Superior temporal gyrus (tissue), 1 donor: ENCODE data around the gene APBB2.

Experiments used
- DNase-seq: peaks from one replicate; pipeline ENCODE4 v3.0.0-alpha.2; 2016; ENCODE audit errors: extremely low spot score

The APBB2 gene

GRCh38 chr4:41215969-41216293 lies 1.6 kb upstream of the APBB2 start:
- DNase-seq = peak; percentile 42

GRCh38 chr4:41215155-41215554 lies 813 bp upstream of the APBB2 start:
- peak; percentile 56 for DNase-seq

DNA sequence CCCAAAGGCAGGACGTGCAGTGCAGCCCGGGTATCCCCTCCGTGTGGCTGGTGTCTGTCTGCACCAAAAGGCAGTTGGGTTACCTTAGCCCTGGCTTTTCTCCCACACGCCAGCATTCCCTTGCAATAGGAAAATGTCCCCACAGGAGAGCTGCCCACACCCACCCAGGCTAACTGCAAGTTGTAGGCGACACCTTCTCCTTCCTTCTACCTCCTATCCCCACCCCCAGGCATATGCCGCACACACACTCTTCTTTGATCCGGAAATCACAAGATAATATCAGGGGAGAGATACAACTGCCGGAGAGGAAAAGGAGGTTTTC lies 444 bp upstream of the APBB2 start:
- DNase-seq = no peak

DNA sequence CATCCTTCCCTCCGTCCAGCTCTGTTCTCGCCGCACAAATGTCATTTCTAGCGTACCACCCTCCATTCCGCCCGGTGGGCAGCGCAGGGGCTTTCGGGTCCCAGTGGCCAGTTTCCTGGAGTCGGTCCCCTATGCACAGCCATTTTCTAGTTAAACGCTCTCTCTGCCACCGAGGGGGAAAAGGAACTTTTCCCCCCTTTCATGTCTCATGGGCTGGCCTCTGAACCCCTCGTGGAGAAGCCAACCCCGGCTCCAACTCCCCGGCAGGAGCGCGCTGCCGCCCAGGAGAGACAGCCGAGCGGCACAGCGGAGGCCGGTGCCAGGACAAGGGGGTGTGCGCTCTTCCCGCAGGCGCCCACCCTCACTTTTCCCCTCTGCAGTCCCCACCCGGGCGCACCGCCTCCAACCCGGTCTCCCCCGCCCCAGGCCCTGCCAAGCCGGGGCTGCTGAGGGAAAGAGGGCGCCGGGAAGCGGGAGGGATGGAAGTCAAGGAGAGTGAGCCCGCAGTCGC lies 662 bp downstream of the APBB2 start:
- no peak for DNase-seq

GRCh38 chr4:41212616-41213203 lies 1.6 kb downstream of the APBB2 start:
- peak; percentile 84 for DNase-seq

DNA sequence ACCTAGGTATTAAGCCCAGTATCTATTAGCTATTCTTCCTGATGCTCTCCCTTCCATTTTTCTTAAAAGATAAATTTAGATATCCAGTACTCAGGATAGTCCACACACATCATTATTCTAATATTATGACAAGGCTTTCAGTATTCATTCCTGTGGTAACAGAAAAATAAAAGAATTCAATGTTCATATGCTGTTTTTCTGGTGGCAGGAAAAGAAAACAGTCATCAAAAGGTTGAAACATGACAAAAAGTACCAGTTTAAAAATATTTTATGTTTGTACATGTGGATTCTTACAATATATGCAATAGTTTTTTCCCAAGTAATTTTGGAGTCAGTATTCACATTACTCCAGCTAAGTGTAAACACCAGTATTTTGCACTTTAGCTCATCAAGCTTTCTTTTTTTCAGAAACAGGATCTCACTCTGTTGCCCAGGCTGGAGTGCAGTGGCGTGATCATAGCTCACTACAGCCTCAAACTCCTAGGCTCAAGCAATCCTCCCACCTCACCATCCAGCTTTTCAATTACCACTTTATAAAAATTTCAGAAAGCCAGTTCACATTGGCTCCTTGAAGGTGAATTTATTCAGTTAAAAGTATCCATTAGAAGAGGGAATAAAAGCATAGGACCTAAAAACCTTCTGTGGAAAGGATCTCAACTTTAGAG lies 2.3 kb downstream of the APBB2 start:
- DNase-seq = no peak

DNA sequence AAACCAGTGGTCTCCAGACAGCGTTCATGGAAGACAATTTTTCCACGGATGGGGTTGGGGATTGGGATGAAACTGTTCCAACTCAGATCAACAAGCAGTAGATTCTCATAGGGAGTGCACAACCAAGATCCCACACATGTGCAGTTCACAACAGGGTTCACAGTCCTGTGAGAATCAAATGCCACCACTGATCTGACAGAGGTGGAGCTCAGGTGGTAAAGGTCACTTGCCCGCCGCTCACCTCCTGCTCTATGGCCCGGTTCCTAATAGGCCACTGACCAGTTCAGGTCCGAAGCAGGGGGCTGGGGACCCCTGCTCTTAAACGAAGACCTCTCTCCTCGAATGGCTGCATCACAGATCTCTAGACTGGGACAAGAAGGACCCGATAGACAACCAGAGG lies 4.4 kb downstream of the APBB2 start:
- no peak for DNase-seq

DNA sequence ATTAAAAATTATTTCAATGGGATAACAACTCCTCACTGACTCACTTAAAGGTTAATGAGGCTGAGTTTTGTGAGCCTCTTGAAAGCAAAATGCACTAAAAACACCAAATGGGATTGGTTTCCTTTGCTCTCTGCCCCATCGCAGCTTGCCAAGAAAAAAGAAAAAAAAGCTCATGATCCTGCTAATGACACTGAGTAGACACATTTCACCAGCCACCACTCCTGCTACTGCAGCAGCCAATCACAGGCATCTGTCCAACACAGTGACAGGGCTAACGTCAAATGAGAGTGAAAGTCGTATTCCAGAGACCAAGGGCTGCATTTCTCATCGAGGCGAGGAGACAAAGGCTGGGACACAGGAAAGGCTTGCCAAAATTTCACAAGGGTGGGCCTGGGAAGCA lies 5.2 kb downstream of the APBB2 start:
- DNase-seq = peak; percentile 54

GRCh38 chr4:41207291-41207831 lies 7.0 kb downstream of the APBB2 start:
- DNase-seq = no peak

DNA sequence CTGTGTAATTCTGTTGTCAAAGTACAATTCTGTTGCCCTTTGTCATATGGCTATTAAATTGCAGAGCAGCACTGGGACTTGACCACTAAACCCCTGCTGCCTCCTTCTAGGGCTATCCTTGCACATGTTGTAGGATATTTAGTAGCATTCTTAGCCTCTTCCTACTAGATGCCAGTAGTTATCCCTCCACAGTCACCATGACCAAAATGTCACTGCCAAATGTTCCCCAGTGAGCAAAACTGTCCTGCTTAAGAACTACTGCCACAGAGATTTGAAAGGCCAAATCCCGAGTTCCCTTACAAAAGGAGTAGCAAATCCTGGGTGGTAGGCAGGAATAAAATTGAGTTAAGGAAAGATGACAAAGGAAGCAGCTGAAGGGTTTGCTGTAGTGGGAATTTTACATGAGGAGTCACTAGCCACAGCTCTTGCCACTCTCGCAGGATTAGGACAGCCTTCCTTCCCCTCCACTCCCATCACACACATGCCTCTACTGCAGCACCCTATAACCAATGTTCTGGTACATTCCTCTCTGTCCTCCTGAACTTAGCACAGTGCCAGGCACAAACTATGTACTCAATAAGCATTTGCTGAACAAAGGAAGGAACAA lies 8.4 kb downstream of the APBB2 start:
- no peak for DNase-seq

DNA sequence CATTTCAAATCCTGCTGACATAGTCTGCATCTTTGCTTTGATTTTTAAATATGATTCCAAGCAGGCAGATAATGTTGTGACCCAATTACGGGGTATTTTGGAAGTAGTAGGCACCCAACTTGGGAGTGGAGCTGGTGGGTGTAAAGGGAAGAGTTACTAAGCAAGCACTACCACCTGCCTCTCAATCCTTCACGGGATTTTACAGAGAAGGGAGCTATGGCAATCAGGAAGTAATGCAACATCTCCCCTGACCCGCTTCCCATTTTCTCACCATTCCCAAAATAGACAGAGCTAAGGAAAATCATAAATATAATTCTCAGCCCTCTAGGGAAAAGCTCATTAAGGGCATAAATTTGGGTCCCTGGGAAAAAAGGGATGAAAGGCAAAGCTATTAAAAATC lies 9.2 kb downstream of the APBB2 start:
- DNase-seq = peak; percentile 24

- no peak for DNase-seq
These were observed 9.9 kb downstream of the APBB2 start for GRCh38 chr4:41204400-41204978.

DNA sequence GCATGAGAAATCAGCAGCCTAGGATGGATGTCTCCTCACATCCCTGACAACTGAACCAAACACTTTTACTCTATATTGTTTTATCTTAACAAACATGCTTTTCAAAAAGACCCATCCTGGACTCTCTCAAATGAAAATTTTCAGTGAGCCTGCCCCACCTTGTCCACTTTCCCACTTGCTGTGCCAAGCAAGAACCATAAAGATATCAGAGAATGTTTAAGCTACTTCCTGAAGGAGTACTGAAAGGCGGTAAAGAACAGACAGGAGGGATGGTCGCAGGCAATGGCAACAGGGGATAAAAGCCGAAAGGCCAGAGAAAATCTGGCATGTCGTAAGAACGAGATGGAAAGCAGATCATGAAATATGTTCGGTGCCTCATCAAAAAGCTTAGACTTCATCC lies 10.5 kb downstream of the APBB2 start:
- no peak for DNase-seq

GRCh38 chr4:41202820-41203568 lies 11.3 kb downstream of the APBB2 start:
- peak; percentile 33 for DNase-seq

GRCh38 chr4:41202356-41202755 lies 12.0 kb downstream of the APBB2 start:
- peak; percentile 22 for DNase-seq

- DNase-seq = no peak
These were observed 13.8 kb downstream of the APBB2 start for GRCh38 chr4:41200486-41201017.

DNA sequence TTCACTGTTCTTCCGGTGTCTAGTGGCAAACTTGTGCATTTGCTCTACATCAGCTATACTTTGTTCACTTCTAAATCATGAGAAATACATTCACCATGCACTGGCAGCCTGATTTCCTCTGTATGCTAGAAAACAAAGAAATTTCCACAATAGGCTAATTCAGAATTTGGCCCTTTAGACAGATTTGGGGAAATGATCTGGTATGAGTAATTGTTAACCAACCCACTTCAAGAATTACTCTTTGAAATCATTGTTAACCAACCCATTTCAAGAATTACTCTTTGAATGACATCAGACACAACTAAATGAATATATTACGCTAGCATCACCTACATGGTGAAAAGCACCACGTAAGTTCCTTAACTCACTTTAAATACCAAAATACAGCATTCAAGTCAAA lies 14.6 kb downstream of the APBB2 start:
- peak; percentile 67 for DNase-seq

DNA sequence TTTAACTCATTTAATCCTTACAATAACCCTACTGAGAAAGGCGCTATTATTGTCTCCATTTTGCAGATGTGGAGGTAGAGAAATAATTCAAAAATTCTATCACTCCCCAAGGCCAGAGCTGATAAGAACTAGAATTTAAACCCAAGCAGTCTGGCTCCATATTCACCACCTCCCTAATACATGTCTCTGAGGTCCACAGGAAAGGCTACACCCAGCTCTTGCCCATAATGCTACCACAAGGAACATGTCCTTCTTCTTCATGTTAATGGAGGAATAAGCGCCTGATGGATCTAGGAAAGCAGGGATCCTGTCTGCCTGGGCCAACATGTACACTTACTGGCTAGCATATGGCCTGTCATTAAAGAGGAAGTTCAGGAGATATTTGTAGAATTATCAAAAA lies 16.3 kb downstream of the APBB2 start:
- no peak for DNase-seq

DNA sequence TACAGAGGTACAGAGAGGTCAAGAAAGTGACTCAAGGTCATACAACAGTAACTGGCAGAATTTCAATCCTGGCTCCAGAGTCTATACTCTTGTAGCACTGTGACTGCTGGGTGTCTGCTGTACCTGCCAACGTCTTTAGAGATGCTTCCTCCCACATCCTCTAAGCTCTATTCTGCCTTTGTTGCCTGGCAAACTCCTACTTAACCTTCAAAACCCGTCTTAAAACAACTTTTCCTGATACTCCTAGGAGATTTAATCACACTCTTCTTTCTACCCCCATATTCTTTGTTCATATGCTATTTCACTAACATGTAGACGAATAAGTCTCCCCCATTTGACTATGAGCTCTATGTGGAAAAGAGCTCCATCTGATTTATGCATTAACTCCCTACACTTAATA lies 16.8 kb downstream of the APBB2 start:
- DNase-seq = no peak

- no peak for DNase-seq
These were observed 17.6 kb downstream of the APBB2 start for GRCh38 chr4:41196633-41197332.

DNA sequence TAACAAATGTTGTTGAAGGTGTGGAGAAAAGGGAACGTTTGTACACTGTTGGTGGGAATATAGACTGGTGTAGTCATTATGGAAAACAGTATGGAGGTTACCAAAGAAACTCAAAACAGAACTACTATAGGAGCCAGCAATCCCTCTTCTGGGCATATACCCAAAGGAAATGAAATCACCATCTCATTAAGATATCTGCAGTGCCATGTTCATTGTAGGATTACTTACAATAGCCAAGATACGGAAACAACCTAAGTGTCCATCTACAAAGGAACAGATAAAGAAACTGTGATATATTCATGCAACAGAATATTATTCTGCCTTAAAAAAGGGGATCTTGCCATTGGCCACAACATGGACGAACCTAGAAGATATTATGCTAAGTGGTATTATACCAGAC lies 22.2 kb downstream of the APBB2 start:
- DNase-seq = no peak
